HG03097 (cell line): ENCODE data around the gene ALCAM.
"Not testable (repeated sequence)": the region's sequence is repeated elsewhere in the genome, so short reads cannot be mapped to it uniquely, and the experiment has no call there.

ENCODE experiments used
- ATAC-seq: cut with Tn5 transposase; IDR thresholded peaks from one replicate; pipeline ENCODE4 v1.9.1; 2021; ENCODE audit not compliant: unreplicated experiment, low FRiP score

The ALCAM gene

GRCh38 chr3:105561876-105562275 lies 195.2 kb downstream of the ALCAM start:
- ATAC-seq: no peak

GRCh38 chr3:105564546-105565288 lies 198.0 kb downstream of the ALCAM start:
- no peak for ATAC-seq

- ATAC-seq: no peak
Measured at GRCh38 chr3:105571005-105571404, 204.3 kb downstream of the ALCAM start.

- no peak for ATAC-seq
Measured at GRCh38 chr3:105572501-105572900, 205.8 kb downstream of the ALCAM start.

- ATAC-seq: no peak
Measured at GRCh38 chr3:105579439-105579838, 212.7 kb downstream of the ALCAM start.

- no peak for ATAC-seq
Measured at GRCh38 chr3:105580296-105580965, 213.7 kb downstream of the ALCAM start.

- no peak for ATAC-seq
Measured at GRCh38 chr3:105582015-105582414, 215.3 kb downstream of the ALCAM start.

GRCh38 chr3:105584003-105584790 lies 217.5 kb downstream of the ALCAM start:
- ATAC-seq: no peak

GRCh38 chr3:105593315-105593714 lies 226.6 kb downstream of the ALCAM start:
- ATAC-seq: no peak

- ATAC-seq: no peak
Measured at GRCh38 chr3:105594219-105594618, 227.5 kb downstream of the ALCAM start.

GRCh38 chr3:105598042-105598796 lies 231.5 kb downstream of the ALCAM start:
- ATAC-seq: no peak

- ATAC-seq: no peak
Measured at GRCh38 chr3:105599350-105599749, 232.6 kb downstream of the ALCAM start.

- not testable (repeated sequence) for ATAC-seq
Measured at GRCh38 chr3:105601756-105602155, 235.0 kb downstream of the ALCAM start.

- not testable (repeated sequence) for ATAC-seq
Measured at GRCh38 chr3:105602286-105602685, 235.6 kb downstream of the ALCAM start.

- not testable (repeated sequence) for ATAC-seq
Measured at GRCh38 chr3:105603516-105603915, 236.8 kb downstream of the ALCAM start.

- ATAC-seq: no peak
Measured at GRCh38 chr3:105606016-105606415, 239.3 kb downstream of the ALCAM start.

GRCh38 chr3:105608623-105609022 lies 241.9 kb downstream of the ALCAM start:
- ATAC-seq: no peak

- ATAC-seq: no peak
Measured at GRCh38 chr3:105610473-105610872, 243.8 kb downstream of the ALCAM start.

GRCh38 chr3:105611304-105612192 lies 244.8 kb downstream of the ALCAM start:
- ATAC-seq: no peak

GRCh38 chr3:105613120-105613519 lies 246.4 kb downstream of the ALCAM start:
- no peak for ATAC-seq
